NCI-H748 treated with DMSO at 0.1 percent for 48 hours (cell line): Measurements from ENCODE around the gene FRAS1.
"Not testable (repeated sequence)": the region's sequence is repeated elsewhere in the genome, so short reads cannot be mapped to it uniquely, and the experiment has no call there.

Source experiments
- DNase-seq: peaks from one replicate; lab custom pipeline; 2025; lab: John Stamatoyannopoulos, UW

FRAS1 gene

GRCh38 chr4:78292341-78292740 is 235.2 kb downstream of the FRAS1 start:
- DNase-seq = no peak

- no peak for DNase-seq
Observed at GRCh38 chr4:78292856-78293255, 235.7 kb downstream of the FRAS1 start.

GRCh38 chr4:78293348-78293747 is 236.2 kb downstream of the FRAS1 start:
- no peak for DNase-seq

- no peak for DNase-seq
Observed at GRCh38 chr4:78293821-78294301, 236.7 kb downstream of the FRAS1 start.

GRCh38 chr4:78296261-78296660 is 239.1 kb downstream of the FRAS1 start:
- no peak for DNase-seq

GRCh38 chr4:78297116-78297800 is 240.1 kb downstream of the FRAS1 start:
- no peak for DNase-seq

GRCh38 chr4:78298618-78299017 is 241.5 kb downstream of the FRAS1 start:
- no peak for DNase-seq

- DNase-seq = no peak
Observed at GRCh38 chr4:78299565-78299972, 242.4 kb downstream of the FRAS1 start.

GRCh38 chr4:78307263-78307662 is 250.1 kb downstream of the FRAS1 start:
- not testable (repeated sequence) for DNase-seq

GRCh38 chr4:78308517-78308916 is 251.4 kb downstream of the FRAS1 start:
- no peak for DNase-seq

GRCh38 chr4:78309352-78309751 is 252.2 kb downstream of the FRAS1 start:
- DNase-seq = no peak

GRCh38 chr4:78310007-78310739 is 253.1 kb downstream of the FRAS1 start:
- DNase-seq = no peak

GRCh38 chr4:78310740-78311115 is 253.6 kb downstream of the FRAS1 start:
- no peak for DNase-seq

GRCh38 chr4:78311306-78311705 is 254.2 kb downstream of the FRAS1 start:
- DNase-seq = no peak

- no peak for DNase-seq
Observed at GRCh38 chr4:78312989-78313753, 256.0 kb downstream of the FRAS1 start.

- no peak for DNase-seq
Observed at GRCh38 chr4:78313754-78314120, 256.6 kb downstream of the FRAS1 start.

GRCh38 chr4:78318126-78318525 is 261.0 kb downstream of the FRAS1 start:
- no peak for DNase-seq

GRCh38 chr4:78320349-78320935 is 263.3 kb downstream of the FRAS1 start:
- no peak for DNase-seq

GRCh38 chr4:78322032-78322431 is 264.9 kb downstream of the FRAS1 start:
- DNase-seq = no peak

GRCh38 chr4:78323439-78323838 is 266.3 kb downstream of the FRAS1 start:
- DNase-seq = no peak

GRCh38 chr4:78324625-78325024 is 267.5 kb downstream of the FRAS1 start:
- DNase-seq = no peak
